Measurements from ENCODE around the gene GADD45G.

Gene GADD45G, protein sequence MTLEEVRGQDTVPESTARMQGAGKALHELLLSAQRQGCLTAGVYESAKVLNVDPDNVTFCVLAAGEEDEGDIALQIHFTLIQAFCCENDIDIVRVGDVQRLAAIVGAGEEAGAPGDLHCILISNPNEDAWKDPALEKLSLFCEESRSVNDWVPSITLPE

GRCh38 chr9:89604729-89605464, at the start of gene GADD45G:
Gene GADD45G, plus strand, starts transcription at chr9:89605012. Its CDS starts 110 bp downstream, at chr9:89605122.
- peak; percentile 50 for DNase-seq (ENCODE audit: low read depth)

DNA sequence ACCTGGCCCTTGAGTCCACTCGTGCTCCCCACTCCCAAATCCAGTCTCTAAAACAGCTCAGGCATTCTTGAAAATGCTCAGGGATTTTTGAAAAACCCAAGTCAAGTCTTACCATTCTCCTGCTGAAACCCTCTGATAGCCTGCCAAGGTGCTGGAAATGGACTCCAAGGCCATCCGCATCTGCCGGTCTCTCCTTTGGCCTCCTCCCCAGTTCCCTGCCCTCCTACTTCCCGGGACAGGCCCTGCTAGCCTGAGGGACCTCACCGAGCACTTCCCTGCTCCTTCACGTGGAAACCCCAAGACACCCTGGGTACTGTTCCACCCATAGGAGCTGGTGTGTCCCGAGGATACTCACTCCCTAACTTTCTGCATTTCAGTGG, 49.8 kb upstream of the GADD45G start:
- DNase-seq (ENCODE audit: low read depth) = no peak

- DNase-seq (ENCODE audit: low read depth) = no peak
Measured at GRCh38 chr9:89555451-89556375, 49.1 kb upstream of the GADD45G start.

- no peak for DNase-seq (ENCODE audit: low read depth)
Measured at GRCh38 chr9:89558196-89558899, 46.5 kb upstream of the GADD45G start.

GRCh38 chr9:89558948-89559347, 45.9 kb upstream of the GADD45G start:
- DNase-seq (ENCODE audit: low read depth) = no peak

GRCh38 chr9:89562186-89562814, 42.5 kb upstream of the GADD45G start:
- DNase-seq (ENCODE audit: low read depth) = no peak

DNA sequence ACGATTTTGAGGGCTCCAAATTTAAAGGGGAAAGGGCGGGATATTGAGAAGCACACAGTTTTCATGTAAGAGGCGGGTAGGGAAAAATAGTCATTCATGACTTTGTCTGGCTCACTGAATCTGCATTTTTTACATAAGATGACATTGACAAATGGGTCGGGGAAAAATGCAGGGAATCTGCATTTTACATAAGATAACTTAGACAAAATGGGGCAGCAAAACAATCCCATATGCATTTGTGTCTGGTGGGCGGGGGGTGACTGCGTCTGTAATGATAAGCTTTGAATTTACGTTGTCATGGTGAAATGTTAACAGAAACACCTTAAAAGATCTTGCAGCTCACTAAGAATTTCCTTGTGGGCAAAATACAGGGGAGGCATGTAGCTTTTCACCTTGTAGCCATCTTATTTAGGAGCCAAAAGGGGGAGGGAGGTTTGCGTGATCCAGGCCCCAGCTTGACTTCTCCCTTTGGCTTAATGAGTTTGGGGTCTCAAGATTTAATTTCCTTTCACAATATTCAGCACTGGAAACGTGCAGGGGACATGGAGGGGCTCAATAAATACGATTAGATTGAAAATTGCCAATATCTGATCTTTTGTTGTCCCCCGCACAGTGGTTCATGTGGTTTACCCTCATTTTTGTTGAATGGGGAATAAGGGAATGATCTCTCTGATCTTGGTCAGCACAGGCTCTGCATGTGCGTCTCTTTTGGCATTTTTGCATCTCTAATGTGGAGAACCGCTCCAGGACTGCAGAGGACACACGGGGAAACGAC, 41.1 kb upstream of the GADD45G start:
- DNase-seq (ENCODE audit: low read depth) = no peak

- DNase-seq (ENCODE audit: low read depth) = no peak
Measured at GRCh38 chr9:89564346-89564878, 40.4 kb upstream of the GADD45G start.

DNA sequence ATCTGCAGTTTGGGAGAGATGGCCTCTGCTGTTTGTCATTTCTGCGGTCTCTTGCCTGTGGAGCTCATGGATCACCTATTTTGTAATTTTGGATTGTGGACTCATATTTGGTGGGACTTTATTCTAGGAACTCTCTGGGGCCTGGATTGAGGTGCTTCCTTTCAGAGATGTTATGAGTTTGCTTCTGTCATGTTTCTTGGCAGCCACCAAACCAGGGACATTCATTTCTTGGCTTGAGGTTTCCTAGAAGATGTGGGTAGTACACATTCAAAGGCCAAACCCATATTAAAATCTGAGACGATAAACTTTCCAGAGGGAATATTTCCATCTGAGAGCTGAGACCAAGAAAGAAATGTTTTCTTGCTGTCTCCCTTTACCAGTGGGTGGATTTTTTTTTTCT, 37.2 kb upstream of the GADD45G start:
- DNase-seq (ENCODE audit: low read depth) = no peak

DNA sequence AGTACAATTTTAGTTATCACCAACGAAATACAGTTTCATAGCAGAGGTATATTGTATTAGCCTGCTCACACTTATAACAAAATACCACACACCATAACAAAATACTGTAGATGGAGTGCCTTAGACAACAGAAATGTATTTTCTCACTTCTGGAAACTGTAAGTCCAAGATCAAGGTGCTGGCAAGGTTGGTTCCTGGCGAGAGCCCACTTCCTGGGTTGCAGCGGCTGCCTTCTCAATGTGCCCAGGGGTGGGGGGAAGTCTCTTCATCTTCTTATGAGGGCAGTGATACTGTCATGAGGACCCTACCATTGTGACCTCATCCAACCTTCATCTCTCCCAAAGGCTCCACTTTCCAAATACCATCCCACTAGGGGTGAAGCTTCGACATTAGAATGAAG, 30.5 kb upstream of the GADD45G start:
- DNase-seq (ENCODE audit: low read depth) = no peak

GRCh38 chr9:89576404-89576839, 28.4 kb upstream of the GADD45G start:
- peak; percentile 13 for DNase-seq (ENCODE audit: low read depth)

DNA sequence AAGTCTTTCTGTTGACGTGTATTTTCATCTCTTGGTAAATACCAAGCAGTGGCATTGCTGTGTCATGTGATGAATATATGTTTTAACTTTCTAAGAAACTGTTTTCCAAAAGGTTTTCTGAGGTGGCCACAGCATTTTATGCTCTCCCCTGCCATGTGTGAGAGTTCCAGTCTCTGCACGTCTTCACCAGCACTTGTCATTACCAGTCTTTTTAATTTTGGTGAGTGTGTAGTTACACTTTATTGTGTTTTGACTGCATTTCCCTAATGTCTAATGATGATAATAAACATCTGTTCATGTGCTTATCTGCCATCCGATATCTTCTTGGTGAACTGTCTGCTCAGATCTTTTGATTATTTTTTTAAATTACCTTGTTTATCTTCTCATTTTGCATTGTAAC, 27.4 kb upstream of the GADD45G start:
- no peak for DNase-seq (ENCODE audit: low read depth)

DNA sequence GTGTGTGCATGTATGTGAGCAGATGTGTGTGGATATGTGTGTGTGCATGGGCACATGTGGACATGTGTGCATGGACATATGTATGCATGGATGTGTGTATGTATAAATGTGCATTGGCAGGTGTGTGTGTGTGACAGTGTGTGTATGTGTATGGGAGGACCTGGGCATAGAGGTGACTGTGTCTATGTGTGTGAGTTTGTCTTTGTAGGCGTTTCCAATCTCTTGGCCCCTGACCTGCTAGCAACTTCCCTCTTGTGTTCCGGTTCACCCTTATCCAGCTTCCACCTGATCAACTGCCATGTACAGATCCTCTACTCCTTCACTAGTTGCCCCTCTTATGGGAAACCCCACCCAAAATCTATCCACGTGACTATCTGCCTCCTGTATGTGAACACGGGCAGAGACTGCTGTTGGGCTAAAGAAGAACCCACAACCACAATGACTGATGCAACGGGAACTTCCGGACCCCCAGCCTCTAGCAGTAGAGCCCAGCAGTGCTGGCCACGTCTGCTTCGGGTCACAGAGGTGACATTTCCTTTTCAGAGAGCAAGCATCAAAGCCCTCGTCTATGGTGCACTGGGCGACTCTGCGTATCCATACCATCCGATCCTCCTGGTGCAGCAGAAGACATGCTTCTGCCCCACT, 24.9 kb upstream of the GADD45G start:
- DNase-seq (ENCODE audit: low read depth) = no peak

DNA sequence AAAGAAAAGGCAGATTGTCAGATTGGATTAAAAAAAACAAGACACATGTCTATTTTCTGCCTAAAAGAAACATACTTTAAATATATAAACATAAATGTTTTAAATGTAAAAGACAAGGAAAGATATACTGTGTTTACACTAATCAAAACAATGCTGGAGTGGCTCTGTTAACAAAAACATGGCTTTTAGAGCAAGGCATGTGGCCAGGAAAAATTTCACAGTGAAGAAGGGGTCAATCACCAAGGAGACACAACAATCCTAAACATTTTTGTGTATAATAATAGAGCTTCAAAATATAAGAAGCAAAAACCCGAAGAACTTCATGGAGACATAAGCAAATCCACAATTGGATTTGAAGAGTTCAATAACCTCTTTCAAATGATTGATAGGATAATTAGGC, 18.5 kb upstream of the GADD45G start:
- no peak for DNase-seq (ENCODE audit: low read depth)

DNA sequence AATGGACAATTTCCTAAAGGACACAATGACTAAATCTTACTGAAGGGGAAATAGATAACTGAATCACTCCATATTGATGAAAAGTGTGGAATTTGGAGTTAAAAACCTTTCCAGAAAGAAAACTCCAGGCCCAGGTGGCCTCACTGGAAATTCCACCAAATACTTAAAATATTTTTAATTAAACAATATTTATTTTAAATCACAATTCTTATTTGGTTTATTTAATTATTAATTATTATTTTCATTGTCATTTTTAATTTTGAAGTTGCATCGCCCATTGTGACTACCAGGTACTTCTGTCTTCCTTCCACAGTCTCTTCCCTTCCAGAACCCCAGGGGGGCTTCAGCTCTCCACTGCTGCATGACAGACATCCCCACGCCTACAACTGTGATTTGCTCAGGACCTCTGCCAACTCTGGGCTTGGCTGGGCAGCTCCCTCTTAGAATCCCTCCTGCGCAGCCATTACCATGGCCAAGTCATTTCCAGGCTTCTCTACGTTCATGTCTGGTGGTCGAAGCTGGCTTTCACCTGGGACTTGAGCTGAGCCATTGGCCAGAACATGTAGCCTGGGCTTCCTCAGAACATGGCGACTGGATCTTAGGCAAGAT, 16.4 kb upstream of the GADD45G start:
- no peak for DNase-seq (ENCODE audit: low read depth)

- DNase-seq (ENCODE audit: low read depth) = no peak
Measured at GRCh38 chr9:89590415-89590814, 14.4 kb upstream of the GADD45G start.

DNA sequence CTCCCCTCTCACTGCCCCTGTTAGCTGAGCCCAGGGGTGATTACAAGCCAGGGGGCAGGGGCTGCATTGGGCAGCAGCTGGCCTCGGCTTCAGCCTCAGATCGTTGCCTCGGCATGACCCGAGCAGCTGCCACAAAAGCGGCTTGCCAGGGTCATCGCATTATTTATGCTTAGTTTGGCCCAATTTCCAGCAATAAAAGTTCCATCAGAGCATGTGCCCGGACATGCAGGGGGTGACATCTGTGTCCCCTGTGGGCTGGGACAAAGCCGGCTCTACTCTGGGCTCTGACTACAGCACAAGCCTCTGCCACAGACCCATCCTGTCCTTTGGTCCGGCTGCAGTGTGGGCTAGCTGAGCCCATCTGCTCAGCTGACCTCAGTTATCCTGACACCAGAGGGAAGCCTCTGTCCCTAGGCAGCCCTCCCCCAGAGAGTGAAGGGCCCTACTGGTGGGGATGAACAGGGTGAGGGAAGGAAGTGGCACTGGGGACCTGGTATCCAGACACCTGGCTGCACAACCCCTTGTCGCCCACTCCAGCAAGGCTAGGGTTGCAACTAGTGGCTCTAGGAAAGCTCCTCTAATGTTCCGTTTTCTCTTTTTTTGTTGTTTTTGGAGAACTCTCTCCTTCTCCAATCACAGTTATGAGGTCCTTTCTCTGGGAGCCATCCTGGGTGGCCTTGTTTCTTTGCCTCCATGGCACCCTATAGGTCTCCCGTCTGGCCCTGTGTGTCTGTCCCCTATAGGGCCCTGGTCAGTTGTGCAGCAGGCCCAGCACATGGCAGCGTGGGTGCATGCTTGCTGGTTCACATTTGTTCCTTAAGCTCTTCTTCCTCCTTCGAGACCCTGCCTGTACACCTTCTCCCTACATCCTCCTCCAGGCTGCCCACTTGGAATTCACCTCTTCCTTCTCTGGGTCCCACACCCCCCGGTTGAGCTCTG, 13.3 kb upstream of the GADD45G start:
- no peak for DNase-seq (ENCODE audit: low read depth)

GRCh38 chr9:89592213-89592815, 12.5 kb upstream of the GADD45G start:
- no peak for DNase-seq (ENCODE audit: low read depth)
